ENCODE results near the gene ELMO1. TPM values are rescaled to one million over a fixed set of nuclear protein-coding genes. Genes with fewer than 3 reads are reported as not detected.

ELMO1 gene
- total and polyA plus RNA-seq, 8 donors = 18.2 to 55.3 (median 45.6) TPM

DNA sequence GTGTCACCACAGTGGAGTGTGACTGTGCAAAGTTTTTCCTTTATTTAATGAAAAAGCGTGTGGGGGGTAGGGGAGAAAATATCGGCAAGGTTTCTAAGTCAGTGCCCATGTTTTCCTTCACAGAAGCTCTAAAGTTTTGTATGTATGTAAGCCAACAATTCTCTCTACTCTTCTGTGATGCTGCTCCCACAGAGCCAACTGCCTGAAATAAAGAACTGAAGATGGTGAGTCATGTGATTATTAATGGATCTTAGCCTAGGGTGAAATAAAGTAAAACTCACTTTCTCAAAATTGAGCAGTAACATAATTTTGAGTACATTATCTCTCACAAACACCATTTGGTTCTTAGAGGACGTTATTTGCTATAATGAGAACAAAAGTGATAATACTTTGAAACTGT lies 143.7 kb downstream of the ELMO1 start:
- Histone ChIP-seq H3K27ac (peak overlapping the region; percentile 11 to 19), H3K4me3 (no peak overlapping the region), H3K9me3 (no peaks in the 10 kb centered on the region), H3K27me3 (no peaks in the 10 kb centered on the region), H3K4me1 (peaks cover 0 to 4% of the 10 kb centered on the region in 2 donors), H3K36me3 (peaks cover 0 to 5% of the 10 kb centered on the region in 2 donors)
- no peak for ATAC-seq
- no peak for TF ChIP-seq CTCF (IDR thresholded peaks at IDR 0.05)
- intact Hi-C loops (cut with DNase I) = no loop called here
- no peak for DNase-seq

- Histone ChIP-seq H3K27ac (peak overlapping the region in 1 of 2 donors; percentile 13), H3K36me3 (peaks cover 0 to 5% of the 10 kb centered on the region in 2 donors), H3K4me1 (peaks cover 0 to 18% of the 10 kb centered on the region in 2 donors), H3K4me3 (no peak overlapping the region), H3K9me3 (no peaks in the 10 kb centered on the region), H3K27me3 (no peaks in the 10 kb centered on the region)
- no peak for TF ChIP-seq CTCF (IDR thresholded peaks at IDR 0.05)
- ATAC-seq (peak; percentile 37), DNase-seq (no peak)
- intact Hi-C loops (cut with DNase I) = no loop called here
Measured at GRCh38 chr7:37297546-37297945, 151.1 kb downstream of the ELMO1 start.

DNA sequence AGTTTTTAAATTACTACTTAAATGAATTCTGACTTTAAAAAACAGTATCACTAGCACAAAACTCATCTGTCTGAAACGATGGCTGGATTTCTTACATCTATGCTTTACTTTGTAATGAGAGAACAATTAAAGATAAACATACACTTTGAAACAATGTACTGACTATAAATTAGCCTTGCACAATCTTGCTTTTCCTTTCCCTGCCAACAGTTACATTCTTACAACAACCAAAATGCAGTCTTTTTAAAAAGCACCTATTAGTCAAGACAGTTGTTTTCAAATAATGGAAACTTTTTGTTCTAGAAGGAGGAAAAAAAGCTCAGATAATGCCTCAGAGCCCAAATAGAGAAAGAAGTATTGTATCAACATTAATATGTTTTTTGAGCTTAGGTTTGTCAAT lies 153.3 kb downstream of the ELMO1 start:
- Histone ChIP-seq H3K27ac (peak overlapping the region in 1 of 2 donors; percentile 2), H3K4me3 (no peak overlapping the region), H3K27me3 (no peaks in the 10 kb centered on the region), H3K36me3 (no peaks in the 10 kb centered on the region), H3K4me1 (peaks cover 0 to 28% of the 10 kb centered on the region in 2 donors), H3K9me3 (no peaks in the 10 kb centered on the region)
- no peak for TF ChIP-seq CTCF (IDR thresholded peaks at IDR 0.05)
- DNase-seq (peak in 1 of 4 donors; percentile 37), ATAC-seq (no peak)
- intact Hi-C loops (cut with DNase I) = no loop called here

DNA sequence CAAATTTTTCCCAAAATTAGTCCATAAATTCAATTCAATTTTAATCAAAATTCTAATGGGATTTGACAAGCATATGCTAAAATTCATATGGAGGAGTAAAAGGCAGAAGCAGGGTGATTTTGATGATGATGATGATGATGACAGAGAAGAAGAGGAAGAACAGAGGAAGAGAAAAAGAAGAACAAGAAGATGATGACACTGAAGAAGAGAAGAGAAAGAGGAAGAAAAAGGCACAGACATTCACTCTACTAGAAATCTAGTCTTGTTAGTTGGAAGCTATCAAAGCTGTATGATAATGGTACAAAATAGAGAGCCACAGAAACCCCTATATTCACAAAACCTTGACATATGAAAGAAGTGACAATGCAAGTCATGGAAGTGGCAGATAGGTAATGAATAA lies 157.9 kb downstream of the ELMO1 start:
- Histone ChIP-seq H3K27me3 (no peaks in the 10 kb centered on the region), H3K9me3 (no peaks in the 10 kb centered on the region), H3K27ac (peak overlapping the region in 1 of 2 donors; percentile 73), H3K36me3 (no peaks in the 10 kb centered on the region), H3K4me1 (peaks cover 11 to 45% of the 10 kb centered on the region in 2 donors), H3K4me3 (no peak overlapping the region)
- DNase-seq (no peak), ATAC-seq (no peak)
- intact Hi-C loops (cut with DNase I) = no loop called here
- TF ChIP-seq CTCF (IDR thresholded peaks at IDR 0.05) = no peak

- intact Hi-C loops (cut with DNase I) = no loop called here
- TF ChIP-seq CTCF (IDR thresholded peaks at IDR 0.05) = no peak
Measured at GRCh38 chr7:37289781-37290180, 158.9 kb downstream of the ELMO1 start.

More at GRCh38 chr7:37289781-37290180, 158.9 kb downstream of the ELMO1 start:
- ATAC-seq (no peak), DNase-seq (no peak)
- H3K4me1 ChIP-seq = peaks cover 16 to 49% of the 10 kb centered on the region in 2 donors
- H3K27ac ChIP-seq = peak overlapping the region in 1 of 2 donors; percentile 37
- no peaks in the 10 kb centered on the region for H3K36me3 ChIP-seq
- H3K9me3 ChIP-seq = no peaks in the 10 kb centered on the region
- no peaks in the 10 kb centered on the region for H3K27me3 ChIP-seq
- no peak overlapping the region for H3K4me3 ChIP-seq

Measured in left lung (tissue), 10 donors.